CD4-positive, alpha-beta T cell treated with Interleukin-4 for 4 hours (primary cell): ENCODE measurements around the gene SPATS1.
A peak's percentile ranks its signal among the peaks of the same experiment; 100 is the strongest.

ENCODE experiments used
- DNase-seq: peaks from one replicate; pipeline ENCODE4 v3.0.0-alpha.2; 2020

Gene SPATS1

GRCh38 chr6:44342489-44342888 lies at the start of gene SPATS1:
Gene SPATS1, plus strand, starts transcription at chr6:44342650. Its CDS starts 446 bp downstream, at chr6:44343096.
- DNase-seq: no peak

GRCh38 chr6:44292661-44293365 lies 49.6 kb upstream of the SPATS1 start:
- DNase-seq: no peak

- DNase-seq: no peak
These were observed 47.3 kb upstream of the SPATS1 start for GRCh38 chr6:44294832-44295791.

- DNase-seq: no peak
These were observed 45.1 kb upstream of the SPATS1 start for GRCh38 chr6:44297063-44298038.

- DNase-seq: no peak
These were observed 44.2 kb upstream of the SPATS1 start for GRCh38 chr6:44298055-44298803.

- DNase-seq: no peak
These were observed 43.6 kb upstream of the SPATS1 start for GRCh38 chr6:44298864-44299263.

GRCh38 chr6:44300292-44300823 lies 42.1 kb upstream of the SPATS1 start:
- no peak for DNase-seq

- no peak for DNase-seq
These were observed 41.3 kb upstream of the SPATS1 start for GRCh38 chr6:44301106-44301505.

- no peak for DNase-seq
These were observed 40.5 kb upstream of the SPATS1 start for GRCh38 chr6:44301782-44302564.

GRCh38 chr6:44302856-44303255 lies 39.6 kb upstream of the SPATS1 start:
- no peak for DNase-seq

GRCh38 chr6:44303842-44304241 lies 38.6 kb upstream of the SPATS1 start:
- DNase-seq: no peak

GRCh38 chr6:44304282-44305199 lies 37.9 kb upstream of the SPATS1 start:
- DNase-seq: peak; percentile 43

GRCh38 chr6:44305200-44305725 lies 37.2 kb upstream of the SPATS1 start:
- DNase-seq: no peak

GRCh38 chr6:44306710-44307109 lies 35.7 kb upstream of the SPATS1 start:
- DNase-seq: no peak

- DNase-seq: no peak
These were observed 35.2 kb upstream of the SPATS1 start for GRCh38 chr6:44307217-44307616.

- DNase-seq: no peak
These were observed 33.4 kb upstream of the SPATS1 start for GRCh38 chr6:44309092-44309491.

- no peak for DNase-seq
These were observed 32.8 kb upstream of the SPATS1 start for GRCh38 chr6:44309631-44310030.

GRCh38 chr6:44310241-44310640 lies 32.2 kb upstream of the SPATS1 start:
- no peak for DNase-seq

- no peak for DNase-seq
These were observed 31.1 kb upstream of the SPATS1 start for GRCh38 chr6:44311304-44311703.
